GM08714 (cell line): ENCODE results near the gene SETD9.
A peak's percentile ranks its signal among the peaks of the same experiment; 100 is the strongest.

ENCODE experiments used
- H3K4me3 ChIP-seq: fragments of 200-500 bp; sonication (Bioruptor generic); 2 replicates; pipeline ENCODE4 v1.5.1; 2014; ENCODE audit warnings: mild to moderate bottlenecking, low read length, inconsistent platforms
- ZNF274 ChIP-seq: IDR thresholded peaks from 2 replicates; pipeline ENCODE4 v1.6.1; 2012; ENCODE audit warnings: mild to moderate bottlenecking, low read depth, low read length

Gene SETD9

GRCh38 chr5:56910210-56910965, 992 bp downstream of the SETD9 start:
- TF ChIP-seq ZNF274: no peak
- H3K4me3 ChIP-seq: peak overlapping the region; percentile 97

DNA sequence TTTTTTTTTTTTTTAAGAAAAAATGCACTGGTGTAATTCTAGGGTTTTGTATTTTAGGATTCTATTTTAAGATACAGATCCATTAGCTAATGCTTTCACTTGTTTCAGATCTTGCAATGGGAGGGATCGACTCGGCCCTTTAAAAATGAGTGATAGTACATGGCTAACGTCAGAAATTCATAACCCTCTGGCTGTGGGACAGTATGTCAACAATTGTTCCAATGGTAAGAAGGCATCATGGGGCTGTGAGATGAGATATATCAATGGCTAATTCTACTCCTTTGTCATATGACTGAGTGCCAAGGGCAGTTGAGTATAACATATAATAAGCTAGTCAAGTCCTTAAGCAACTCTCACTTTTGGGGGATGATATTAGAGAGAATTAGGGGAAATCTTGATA, 4.4 kb downstream of the SETD9 start:
- TF ChIP-seq ZNF274: no peak
- no peak overlapping the region for H3K4me3 ChIP-seq

DNA sequence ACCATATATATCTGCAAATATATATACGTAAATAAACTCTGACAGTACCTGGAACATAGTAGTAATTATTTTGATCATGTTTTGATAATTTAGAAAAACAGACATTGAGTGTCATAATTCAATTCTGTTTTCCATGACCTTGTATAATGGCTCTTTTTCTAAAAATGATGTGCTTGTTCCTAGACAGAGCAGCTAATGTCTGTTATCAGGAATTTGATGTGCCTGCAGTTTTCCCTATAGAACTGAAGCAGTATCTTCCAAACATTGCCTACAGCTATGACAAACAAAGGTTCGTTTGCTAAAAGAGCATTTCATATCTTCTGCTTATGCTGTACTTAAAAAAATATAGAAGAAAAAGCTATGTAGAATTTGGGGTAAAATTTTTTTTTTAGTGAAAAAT, 5.3 kb downstream of the SETD9 start:
- no peak overlapping the region for H3K4me3 ChIP-seq
- no peak for TF ChIP-seq ZNF274

GRCh38 chr5:56917534-56917933, 8.1 kb downstream of the SETD9 start:
- H3K4me3 ChIP-seq: no peak overlapping the region
- TF ChIP-seq ZNF274: no peak

GRCh38 chr5:56918054-56918453, 8.7 kb downstream of the SETD9 start:
- H3K4me3 ChIP-seq: no peak overlapping the region
- no peak for TF ChIP-seq ZNF274

DNA sequence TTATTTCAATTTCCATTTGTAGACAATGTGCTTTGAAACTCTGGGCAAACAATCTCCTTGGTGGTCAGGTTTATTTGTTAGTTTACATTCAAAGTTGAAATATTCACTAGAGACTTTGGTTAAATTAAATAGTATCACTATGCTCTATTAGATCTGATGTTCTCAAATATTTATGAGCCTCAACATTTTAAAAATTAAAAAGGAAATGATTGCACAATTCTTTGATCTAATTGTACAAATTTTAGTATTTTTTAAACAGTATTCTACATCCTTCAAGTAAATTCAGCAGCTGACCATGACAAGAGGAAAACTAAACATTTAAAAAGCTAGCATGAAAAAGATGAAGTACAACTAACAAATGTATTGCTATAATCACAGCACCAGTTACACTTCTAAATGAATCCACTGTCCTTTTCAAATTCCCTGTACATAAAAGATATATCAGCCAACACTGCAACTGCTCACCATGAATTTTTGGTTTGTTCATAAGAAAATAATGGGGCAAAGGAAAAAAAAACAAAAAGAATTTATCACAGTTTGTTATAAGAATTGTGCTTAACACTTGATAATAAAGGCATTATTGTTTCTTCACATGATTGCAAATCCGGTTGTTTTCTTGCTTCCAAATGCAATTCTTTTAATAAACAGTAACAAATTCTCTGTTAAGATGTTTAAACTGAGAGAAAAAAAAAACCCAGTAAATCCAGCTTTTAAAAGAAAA, 10.7 kb downstream of the SETD9 start:
- TF ChIP-seq ZNF274: no peak
- no peak overlapping the region for H3K4me3 ChIP-seq

- no peak for TF ChIP-seq ZNF274
- no peak overlapping the region for H3K4me3 ChIP-seq
These were observed 13.5 kb downstream of the SETD9 start for GRCh38 chr5:56922922-56923321.

- no peak for TF ChIP-seq ZNF274
- H3K4me3 ChIP-seq: no peak overlapping the region
These were observed 24.9 kb downstream of the SETD9 start for GRCh38 chr5:56934325-56934724.

- H3K4me3 ChIP-seq: no peak overlapping the region
- no peak for TF ChIP-seq ZNF274
These were observed 29.5 kb downstream of the SETD9 start for GRCh38 chr5:56938858-56939257.

- no peak for TF ChIP-seq ZNF274
- no peak overlapping the region for H3K4me3 ChIP-seq
These were observed 32.6 kb downstream of the SETD9 start for GRCh38 chr5:56941981-56942380.

DNA sequence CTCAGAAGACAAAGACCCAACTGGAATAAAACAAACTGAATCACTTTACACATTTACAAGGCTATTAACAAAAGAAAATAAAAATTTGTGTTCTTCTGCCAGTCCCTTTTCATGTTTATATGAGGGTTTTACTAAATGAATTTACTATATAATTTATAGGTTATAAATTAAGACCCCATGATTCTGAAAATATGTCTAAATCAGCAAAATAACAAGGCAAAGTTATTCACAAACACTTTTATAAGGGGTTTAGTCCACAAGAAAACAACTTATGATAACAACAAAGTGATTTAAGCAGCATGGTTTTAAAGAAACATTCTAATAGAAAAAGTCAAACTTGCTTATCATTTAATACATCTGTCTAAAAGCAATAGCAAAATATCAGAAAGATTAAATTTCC, 37.7 kb downstream of the SETD9 start:
- no peak for TF ChIP-seq ZNF274

DNA sequence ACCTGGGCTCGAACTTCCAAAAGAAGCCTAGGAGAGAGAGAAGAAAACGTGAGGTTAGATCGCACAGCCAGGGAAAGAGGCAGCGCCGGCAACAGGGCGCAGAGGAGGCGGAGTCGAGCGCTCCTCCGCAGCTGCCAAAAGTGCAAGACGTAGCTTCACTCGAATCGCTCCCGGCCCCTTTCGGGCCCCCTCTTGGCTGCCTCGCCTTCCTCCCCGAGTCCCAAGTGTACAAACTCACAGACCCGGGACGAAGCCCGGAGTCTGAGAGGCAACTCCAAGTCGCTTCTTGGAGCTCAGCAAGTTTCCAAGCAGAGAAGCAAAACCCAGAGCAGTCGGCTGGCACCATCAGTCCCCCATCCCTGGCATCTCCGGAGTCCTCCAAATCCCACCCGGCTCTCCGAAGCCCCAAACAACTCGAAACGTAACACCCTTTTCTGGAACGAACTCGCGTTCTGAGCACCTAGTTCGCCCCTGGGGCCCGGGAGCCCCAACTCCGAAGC, 41.3 kb downstream of the SETD9 start:
- H3K4me3 ChIP-seq: peak overlapping the region; percentile 67
- TF ChIP-seq ZNF274: no peak

More for the DNA sequence above, 37.7 kb downstream of the SETD9 start:
- H3K4me3 ChIP-seq: no peak overlapping the region

DNA sequence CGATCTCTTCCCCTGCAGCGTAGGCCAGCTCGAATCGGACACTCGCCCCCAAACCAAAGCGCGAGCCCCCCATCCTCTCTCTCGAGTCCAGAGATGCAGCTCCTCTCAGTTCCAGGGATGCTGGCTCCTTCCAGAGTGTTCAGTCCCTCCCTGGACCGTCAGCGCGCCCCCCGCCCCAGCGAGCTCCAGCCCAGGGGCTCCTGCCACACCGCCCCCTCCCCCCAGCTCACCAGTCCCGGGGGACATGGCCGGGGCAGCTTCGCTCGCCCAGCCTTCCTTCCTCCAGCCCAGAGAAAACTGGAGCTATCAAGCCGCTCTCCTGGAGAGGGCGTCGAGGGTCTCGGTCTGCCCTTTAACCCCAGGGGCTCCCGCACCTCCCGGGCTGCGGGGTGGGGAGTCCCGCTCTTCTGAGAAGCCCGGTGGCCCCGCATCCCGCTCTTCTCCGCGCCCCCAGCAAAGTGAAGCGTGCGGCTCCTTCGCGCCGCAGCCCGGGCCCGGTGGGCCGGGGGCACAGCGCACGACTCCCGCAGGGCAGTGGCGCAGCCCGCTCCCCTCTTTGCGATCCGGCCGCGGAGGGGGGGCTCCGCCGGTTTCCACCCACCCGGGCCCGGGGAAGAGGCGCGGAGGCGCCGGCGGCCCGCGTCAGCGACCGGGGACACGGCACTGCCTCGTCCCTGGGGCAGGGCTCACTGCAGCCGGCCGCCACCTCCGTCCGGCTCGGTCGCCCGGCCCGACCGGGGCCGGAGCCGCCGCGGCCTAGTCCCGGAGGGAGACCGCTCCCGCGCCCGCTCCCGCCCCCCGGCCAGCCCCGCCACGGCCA, 41.9 kb downstream of the SETD9 start:
- peak overlapping the region; percentile 67 for H3K4me3 ChIP-seq
- TF ChIP-seq ZNF274: no peak

DNA sequence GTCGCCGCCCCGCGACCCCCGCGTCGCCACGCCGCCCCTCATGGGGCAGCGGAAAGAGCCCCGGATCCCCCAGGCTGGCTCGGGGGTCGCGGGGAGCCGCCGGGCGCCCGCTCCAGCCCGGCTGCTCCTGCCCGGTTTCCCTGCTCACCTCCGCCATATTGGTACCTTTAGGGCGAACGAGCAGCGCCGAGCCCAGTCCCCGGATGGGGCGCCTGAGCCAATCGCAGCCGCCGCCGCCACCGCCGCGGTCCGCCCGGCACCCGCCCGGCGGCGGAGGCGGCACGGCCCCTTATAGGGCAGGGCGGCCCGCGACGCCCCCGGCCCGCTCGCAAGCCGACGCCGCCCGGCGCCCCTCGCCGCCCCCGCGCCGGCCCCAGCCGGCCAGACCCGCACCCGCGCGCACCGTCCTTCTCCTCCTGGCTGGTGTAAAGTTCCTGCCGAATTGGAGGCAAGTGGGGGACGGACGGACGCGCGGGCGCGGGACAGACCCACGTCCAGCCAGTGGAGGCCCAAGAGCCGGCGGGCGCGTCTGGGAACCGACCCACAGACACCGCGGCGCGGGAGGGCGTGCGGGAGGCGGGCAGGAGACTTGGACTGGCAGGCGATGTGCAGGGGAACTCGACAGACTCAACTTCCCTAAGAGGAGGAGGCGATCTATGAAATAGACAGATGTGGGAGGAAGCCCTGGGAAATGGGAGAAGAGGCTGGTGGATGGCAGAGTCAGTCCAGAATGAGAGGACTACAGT, 42.7 kb downstream of the SETD9 start, which contains the start of gene MIER3:
TSS of gene MIER3 (minus strand) at position 178 of the 746 bp plus-strand sequence. CDS start at position 157, 21 bp downstream.
- H3K4me3 ChIP-seq: peak within 1 kb of the TSS; percentile 67
- TF ChIP-seq ZNF274: no peak
